ENCODE results near the gene BBX. TPM values are rescaled to one million over a fixed set of nuclear protein-coding genes. Genes with fewer than 3 reads are reported as not detected.

The BBX gene
- total RNA-seq, 1 donor from 2014 or later: 43.4 TPM

- no peak for DNase-seq (ENCODE audit: low spot score)
Measured at GRCh38 chr3:107740992-107741896, 218.5 kb downstream of the BBX start.

GRCh38 chr3:107745354-107745753 lies 222.6 kb downstream of the BBX start:
- no peak for DNase-seq (ENCODE audit: low spot score)

GRCh38 chr3:107752202-107752990 lies 229.6 kb downstream of the BBX start:
- no peak for DNase-seq (ENCODE audit: low spot score)

DNA sequence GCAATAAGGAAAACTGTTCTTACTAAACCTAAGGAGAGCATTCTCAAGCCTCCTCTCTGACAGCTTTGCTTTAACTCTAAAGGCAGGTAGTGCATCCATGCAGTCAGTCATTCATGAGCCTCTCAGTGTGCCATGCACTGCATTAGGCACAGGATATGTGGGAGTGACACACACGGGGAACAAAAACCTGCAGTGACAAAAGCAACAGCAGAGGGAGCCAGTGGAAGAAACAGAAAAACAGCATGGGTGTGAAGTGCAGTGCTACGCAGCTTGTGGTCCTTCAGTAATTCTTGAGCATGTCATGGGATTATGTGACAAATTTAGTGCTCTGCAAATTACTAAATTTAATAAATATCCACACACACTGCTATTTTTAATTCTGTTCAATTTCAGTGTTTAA lies 230.7 kb downstream of the BBX start:
- DNase-seq (ENCODE audit: low spot score): no peak

DNA sequence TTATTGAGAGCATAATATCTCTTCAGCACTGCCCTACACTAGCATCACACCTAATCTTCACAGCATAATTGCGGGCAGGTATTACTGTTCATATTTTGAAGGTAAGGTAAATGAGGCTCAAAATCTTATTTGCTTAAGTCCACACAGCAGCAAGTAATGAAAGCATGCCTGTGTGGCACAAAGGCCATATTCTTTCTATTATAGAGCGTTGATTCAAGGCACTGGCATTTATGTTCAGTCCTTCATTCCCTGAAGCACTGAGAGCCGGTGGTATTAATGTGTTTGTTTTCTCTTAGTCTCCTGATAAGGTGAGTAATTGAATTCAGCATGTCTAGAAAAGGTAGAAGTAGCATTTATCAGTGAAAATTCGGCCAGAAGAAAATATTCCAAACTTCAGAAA lies 231.2 kb downstream of the BBX start:
- no peak for DNase-seq (ENCODE audit: low spot score)

DNA sequence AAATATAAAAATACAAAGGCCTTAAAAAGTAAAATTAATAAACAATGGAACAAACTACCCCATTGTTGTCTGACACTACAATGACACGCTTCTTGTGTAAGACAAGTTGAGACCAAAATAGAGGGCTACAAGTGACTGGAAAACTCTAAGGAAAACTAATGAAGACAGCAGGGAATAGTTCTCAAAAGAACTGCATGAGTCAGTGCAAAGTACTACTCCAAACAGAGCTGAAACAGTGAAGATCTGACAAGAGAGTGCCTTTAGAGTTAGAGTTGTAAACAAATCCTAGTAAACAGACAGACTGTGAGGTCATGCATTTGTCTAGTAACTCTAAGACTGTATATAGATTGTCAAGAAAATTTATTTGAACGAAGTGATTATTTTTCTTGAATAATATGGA lies 233.9 kb downstream of the BBX start:
- no peak for DNase-seq (ENCODE audit: low spot score)

- no peak for DNase-seq (ENCODE audit: low spot score)
Measured at GRCh38 chr3:107757140-107757539, 234.4 kb downstream of the BBX start.

DNA sequence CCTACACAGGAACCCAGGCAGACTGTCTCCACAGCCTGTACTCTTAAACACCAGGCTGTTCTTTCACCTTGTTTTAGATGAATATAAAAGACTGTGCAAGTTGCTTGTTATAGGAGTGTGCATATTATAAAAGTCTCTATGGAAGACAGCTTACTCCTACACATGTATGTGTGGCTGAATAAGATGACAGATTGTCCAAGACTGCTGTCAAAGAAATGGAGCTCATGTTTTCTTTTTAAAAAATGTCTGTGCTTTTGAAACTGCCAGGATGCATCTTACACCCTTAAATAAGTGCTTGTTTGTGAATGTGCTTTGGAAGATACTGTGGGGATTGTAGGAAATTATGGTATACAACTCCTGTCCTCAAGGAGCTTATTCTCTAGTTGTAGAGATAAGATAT lies 237.4 kb downstream of the BBX start:
- DNase-seq (ENCODE audit: low spot score): no peak

- DNase-seq (ENCODE audit: low spot score): no peak
Measured at GRCh38 chr3:107761391-107761790, 238.6 kb downstream of the BBX start.

DNA sequence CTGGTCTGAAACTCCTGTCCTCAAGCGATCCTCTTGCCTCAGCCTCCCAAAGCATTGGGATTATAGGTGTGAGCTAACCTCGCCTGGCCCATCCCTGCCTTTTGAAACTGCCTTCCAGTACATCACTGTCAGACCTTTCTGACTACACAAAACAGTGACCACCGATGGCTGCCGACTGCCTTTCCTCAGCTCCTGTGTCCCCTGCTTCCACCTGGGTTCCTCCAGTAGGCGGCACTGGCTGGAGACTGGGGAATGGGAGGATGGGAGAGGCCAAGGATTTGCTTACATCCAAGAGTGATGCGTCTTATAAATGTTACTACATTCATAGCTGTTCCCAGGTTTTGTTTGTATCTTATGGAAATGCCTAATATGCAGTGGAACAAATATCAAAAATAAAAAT lies 242.8 kb downstream of the BBX start:
- no peak for DNase-seq (ENCODE audit: low spot score)

DNA sequence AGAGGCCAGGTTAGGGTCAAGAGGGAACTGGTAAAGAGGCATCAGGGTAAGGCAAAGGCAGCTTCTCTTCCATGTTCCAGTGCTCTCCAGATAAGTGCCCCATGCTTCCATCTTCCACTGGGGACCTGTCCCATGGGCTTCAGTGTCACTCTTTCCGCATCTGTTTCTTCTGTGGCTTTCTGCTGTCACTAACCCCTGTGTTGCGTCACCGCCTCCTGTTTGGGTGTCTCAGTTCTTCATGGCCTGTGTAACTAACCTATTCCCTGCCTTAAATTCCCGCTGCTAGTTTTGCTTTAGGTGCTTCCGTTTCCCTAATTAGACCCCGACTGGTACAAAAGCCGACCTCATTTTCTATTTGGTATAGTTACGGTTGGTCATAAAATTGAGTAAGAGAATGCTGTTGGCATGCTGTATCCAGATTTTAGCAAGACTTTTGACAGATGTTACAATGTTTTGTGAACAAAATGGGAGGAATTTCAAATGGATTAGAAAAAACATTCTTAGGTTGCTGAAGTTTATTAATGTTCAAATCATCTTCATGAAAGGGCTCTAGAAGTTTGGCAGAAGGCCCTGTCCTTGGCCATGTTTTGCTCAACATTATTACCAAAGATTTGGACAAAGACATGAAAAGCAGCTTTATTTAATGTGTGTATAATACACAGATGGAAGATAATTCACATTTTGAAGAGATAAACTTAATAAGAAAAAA lies 245.3 kb downstream of the BBX start:
- DNase-seq (ENCODE audit: low spot score): no peak

DNA sequence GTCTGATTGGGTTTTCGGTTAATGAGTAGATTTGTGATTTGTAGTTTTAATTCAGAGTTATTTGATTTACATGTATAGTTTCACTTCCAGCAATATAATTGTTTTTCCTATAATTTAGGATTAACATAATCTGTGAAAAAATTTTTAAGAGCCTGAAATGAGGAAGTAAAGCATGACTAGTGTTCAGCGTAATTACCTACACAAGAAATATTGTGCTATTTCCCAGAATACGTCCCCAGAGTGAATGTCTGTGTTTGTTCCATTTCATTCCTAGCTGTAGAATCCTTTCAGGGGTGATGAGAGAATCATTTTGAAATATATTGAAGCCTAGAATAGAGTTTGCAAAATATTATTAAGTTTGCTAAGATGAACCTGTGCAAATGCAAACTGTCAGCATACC lies 247.1 kb downstream of the BBX start:
- DNase-seq (ENCODE audit: low spot score): no peak

- no peak for DNase-seq (ENCODE audit: low spot score)
Measured at GRCh38 chr3:107772016-107772415, 249.3 kb downstream of the BBX start.

- DNase-seq (ENCODE audit: low spot score): no peak
Measured at GRCh38 chr3:107775974-107776373, 253.2 kb downstream of the BBX start.

DNA sequence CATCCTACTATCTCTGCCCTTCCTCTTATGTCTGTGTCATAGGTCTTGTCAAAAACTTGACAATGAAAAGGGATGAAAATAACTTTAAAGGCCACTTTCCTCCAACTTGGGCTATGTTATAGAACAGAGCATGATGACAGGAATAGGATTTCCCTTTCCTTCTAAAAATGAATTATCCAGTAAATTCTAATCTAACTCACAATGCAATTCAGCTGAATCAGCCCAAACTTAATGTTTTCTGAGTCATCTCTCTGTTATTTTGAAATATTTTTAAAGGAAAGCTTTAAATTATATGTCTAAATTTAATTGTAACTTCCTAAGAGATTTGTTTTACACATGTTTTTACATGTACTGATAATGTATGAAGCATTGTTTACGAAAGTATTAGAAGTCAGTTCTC lies 258.5 kb downstream of the BBX start:
- DNase-seq (ENCODE audit: low spot score): no peak

DNA sequence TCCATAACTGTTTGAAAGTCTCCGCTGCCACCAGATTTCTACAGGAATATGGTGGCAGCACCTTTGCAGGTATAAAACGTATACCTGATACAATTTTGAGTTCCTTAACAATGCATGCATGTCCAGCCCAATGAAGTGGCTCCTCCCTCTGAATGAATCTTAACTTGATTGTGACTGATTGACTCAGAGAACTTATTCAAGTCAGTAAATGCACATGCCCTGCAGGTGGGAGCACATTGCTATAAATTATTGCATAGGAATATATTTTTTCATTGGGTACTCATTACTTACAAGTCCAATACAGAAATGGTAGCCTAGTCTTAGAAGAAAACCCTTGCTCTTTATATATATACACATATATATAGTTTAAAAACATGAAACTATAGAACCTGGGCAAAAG lies 259.3 kb downstream of the BBX start:
- no peak for DNase-seq (ENCODE audit: low spot score)

DNA sequence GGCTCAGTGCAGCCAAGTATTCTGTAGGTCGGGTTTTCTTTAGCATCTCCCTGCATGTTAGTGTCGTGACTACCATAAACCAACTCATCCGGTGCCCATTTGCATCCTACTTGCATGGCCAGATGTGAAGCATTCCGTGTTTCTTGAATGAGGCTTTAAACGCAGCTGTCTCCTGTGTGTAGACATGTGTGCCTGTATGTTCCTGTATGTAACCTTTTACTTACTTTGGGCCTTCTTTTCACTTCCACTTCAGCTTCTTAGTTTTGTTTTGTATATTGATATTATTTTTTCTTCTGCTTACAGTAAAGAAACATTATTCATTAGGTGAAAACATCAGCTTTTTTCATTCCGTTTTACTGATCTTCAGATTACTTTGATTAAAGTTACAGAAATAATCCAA lies 267.9 kb downstream of the BBX start:
- DNase-seq (ENCODE audit: low spot score): no peak

GRCh38 chr3:107791027-107791426 lies 268.3 kb downstream of the BBX start:
- DNase-seq (ENCODE audit: low spot score): no peak

DNA sequence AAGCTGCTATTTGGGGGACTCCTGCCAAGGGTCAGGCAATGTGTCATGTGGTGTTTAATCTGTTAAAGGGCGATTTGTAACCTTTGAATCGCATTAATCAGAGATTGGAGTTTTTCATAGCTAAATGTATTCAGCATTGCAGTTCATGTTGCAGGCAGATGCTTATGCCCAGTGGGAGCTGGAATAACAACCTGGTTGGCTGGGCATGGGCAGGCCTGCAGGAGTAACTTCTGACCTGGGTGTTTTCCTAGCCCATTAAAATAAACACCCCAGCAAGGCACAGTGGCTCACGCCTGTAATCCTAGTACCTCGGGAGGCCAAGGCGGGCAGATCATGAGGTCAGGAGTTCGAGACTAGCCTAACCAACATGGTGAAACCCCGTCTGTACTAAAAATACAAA lies 268.7 kb downstream of the BBX start:
- no peak for DNase-seq (ENCODE audit: low spot score)

DNA sequence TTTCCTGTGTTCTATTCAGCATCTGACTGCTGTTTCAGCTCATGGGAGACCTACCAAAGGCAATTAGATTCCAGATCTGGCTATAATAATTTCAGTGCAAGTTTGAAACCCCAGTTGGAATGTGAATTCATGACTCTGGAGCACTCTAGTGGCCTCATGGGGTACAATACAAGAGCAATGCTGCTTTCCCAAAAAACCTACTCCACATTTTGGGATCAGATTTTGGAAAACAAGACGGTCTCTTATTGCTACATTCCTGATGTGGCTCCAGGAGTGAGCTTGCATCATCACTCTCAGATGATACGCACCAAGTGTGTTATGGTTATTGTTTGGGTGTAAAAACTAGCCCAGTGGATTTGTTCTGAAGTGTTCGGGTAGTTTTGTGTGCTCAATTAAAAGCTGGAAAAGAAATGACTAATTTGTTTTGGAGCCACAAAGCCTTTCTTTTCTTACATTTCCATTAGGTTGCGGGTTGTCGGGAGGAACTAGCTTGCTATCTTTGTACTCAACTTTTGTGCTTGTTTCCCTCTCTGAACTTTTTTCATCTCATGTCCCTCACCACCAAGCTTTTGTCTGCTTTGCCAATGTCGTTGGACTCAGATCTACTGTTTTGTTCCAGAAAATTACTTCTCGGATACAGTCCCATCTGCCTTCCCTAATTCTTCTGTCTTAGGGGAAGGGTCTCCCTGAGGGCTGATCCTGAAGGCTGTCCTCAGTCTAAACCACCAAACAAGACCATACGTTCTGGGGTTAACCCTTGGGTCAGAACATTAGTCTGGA lies 272.1 kb downstream of the BBX start:
- no peak for DNase-seq (ENCODE audit: low spot score)

DNA sequence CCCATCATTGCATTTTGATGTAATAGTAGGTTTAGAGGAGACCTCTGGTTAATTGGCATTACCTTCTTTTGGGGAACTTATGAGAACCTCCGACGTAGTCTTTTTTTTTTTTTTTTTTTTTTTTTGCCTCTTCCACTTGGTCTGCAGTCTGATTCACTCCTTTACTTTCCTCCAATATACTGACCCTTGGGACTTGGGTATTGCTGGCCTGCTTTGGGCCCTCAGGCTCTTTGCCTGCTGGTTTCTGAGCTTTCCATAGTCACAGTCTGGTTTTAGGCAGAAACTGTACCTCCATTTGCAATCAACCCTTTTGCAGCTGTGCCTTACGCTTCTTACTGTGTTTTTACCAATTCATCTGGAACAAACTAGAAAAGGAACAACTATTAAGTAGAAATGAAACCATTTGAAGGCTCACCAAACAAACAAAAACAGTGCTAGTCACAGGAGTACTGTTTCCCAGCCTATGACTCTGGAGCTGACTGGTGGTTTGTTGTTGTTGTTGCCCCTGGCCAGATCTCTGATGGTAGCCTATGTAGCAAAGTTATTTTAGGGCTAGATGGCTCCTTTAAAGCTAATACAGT lies 272.8 kb downstream of the BBX start:
- no peak for DNase-seq (ENCODE audit: low spot score)

Data from mesenteric fat pad (tissue), 1 donor.